Colonic mucosa (tissue), 4 donors: ENCODE data around the gene RENBP. TPM values are rescaled to one million over a fixed set of nuclear protein-coding genes. Genes with fewer than 3 reads are reported as not detected.

Experiments used
- DNase-seq: peaks from one replicate; pipeline ENCODE4 v3.0.0-alpha.2; 2020
- H3K27ac ChIP-seq: fragments of 200-600 bp; one replicate; pipeline ENCODE4 v1.8.0; 2021
- H3K27me3 ChIP-seq: fragments of 200-600 bp; one replicate; pipeline ENCODE4 v1.8.0; 2021
- H3K36me3 ChIP-seq: fragments of 200-600 bp; one replicate; pipeline ENCODE4 v1.8.0; 2021
- H3K4me1 ChIP-seq: fragments of 200-600 bp; one replicate; pipeline ENCODE4 v1.8.0; 2021; ENCODE audit warnings: mild to moderate bottlenecking
- H3K4me3 ChIP-seq: fragments of 200-600 bp; one replicate; pipeline ENCODE4 v1.8.0; 2021
- H3K9ac ChIP-seq, 2 donors: one replicate each; pipeline ENCODE4 v1.7.0; 2013; ENCODE audit warnings: control low read depth in 2 of 2, low read depth in 2 of 2, low read length in 2 of 2
- H3K9me3 ChIP-seq: fragments of 200-600 bp; one replicate; pipeline ENCODE4 v1.8.0; 2021
- intact Hi-C: fragments of 100-400 bp; cut with DNase I; formaldehyde crosslinking; loops from one replicate; pipeline ENCODE4 v1.14.1; 2022
- total RNA-seq, 2 donors: library from RNA; stranded (reverse); fragmentation: NEBNext Ultra II Directional in 1 of 2; extraction: Animal tissue kit (Norgen Biotek cat#: 25700) in 1 of 2; gene quantifications; one replicate each; pipeline ENCODE4 v1.2.1, GENCODE V29; 2021
- TF ChIP-seq, protein P1 (sequence below): fragments of 200-600 bp; IDR thresholded peaks from one replicate; pipeline ENCODE4 v1.8.0; 2022; ENCODE audit warnings: antibody characterized with exemption, mild to moderate bottlenecking
- donor health status: healthy.
- donor health status: DM: no; HTN: no; CAD: no.
- donor health status: DM: no; HTN: no; CAD: no.

Gene RENBP
- total RNA-seq, 2 donors from 2014 or later = 3.3 to 5.0 TPM

DNA sequence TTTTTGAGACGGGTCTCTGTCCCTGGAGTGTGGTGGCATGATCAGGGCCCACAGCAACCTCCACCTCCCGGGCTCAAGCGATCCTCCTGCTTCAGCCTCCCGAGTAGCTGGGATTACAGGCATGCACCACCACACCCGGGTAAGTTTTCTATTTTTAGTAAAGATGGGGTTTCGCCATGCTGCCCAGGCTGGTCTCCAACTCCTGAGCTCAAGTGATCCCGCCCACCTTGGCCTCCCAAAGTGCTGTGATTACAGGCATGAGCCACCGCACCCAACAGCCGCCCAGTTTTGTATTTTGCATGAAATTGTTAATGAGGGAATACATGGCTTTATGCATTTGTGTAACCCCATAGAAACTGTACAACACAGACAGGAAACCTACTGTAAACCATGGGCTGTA lies 15.6 kb downstream of the RENBP start:
- no peaks in the 10 kb centered on the region for H3K9me3 ChIP-seq
- DNase-seq = no peak
- no peak overlapping the region for H3K9ac ChIP-seq
- TF ChIP-seq, protein P1, sequence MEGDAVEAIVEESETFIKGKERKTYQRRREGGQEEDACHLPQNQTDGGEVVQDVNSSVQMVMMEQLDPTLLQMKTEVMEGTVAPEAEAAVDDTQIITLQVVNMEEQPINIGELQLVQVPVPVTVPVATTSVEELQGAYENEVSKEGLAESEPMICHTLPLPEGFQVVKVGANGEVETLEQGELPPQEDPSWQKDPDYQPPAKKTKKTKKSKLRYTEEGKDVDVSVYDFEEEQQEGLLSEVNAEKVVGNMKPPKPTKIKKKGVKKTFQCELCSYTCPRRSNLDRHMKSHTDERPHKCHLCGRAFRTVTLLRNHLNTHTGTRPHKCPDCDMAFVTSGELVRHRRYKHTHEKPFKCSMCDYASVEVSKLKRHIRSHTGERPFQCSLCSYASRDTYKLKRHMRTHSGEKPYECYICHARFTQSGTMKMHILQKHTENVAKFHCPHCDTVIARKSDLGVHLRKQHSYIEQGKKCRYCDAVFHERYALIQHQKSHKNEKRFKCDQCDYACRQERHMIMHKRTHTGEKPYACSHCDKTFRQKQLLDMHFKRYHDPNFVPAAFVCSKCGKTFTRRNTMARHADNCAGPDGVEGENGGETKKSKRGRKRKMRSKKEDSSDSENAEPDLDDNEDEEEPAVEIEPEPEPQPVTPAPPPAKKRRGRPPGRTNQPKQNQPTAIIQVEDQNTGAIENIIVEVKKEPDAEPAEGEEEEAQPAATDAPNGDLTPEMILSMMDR = no peak
- H3K4me3 ChIP-seq = peak overlapping the region; percentile 42
- no peaks in the 10 kb centered on the region for H3K27me3 ChIP-seq
- no peaks in the 10 kb centered on the region for H3K4me1 ChIP-seq
- intact Hi-C loops = no loop called here
- peak overlapping the region; percentile 34 for H3K27ac ChIP-seq
- no peaks in the 10 kb centered on the region for H3K36me3 ChIP-seq

DNA sequence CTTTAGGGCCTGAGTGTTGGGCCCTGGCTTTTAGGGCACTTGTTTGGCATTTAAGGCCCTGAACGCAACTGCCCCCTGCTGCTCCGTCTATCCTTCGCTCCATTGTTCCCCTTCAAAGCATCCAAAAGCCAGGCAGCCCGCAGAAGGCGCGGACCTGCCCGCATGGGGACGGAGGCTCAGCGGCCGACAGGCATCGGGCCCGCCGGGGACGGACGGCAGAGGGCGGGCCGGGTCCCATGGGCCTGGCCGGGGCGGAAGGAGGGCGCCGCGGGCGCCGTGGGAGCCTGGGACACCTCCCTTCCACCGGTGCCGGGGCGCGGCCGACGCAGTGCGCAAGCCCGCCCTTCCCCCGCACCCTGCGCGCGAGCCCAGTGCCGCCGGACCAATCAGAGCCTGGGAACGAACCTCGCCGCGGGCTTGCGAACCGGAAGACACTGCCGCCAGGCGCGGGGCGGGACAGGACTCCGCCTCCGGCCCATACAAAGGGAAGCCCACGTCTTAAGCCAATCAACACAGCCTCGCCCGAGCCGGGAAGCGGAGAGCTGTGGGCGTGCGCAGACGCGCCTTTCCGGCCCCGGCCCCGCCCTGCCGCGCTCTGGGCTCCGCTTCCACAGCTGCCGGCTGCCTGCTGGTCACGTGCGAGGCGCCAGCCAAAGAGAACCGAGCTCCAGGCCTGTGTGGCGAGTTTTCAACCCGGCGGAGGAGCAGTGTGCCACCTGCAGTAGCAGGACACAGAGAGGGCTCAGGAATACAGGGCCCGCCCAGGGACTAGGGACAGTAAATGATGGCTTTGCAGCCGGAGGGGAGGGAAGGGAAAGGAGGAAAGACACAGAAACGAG lies 16.3 kb downstream of the RENBP start:
- H3K4me1 ChIP-seq = no peaks in the 10 kb centered on the region
- intact Hi-C loops = no loop called here

GRCh38 chrX:153927672-153927921 lies 16.8 kb downstream of the RENBP start:
- Histone ChIP-seq H3K36me3 (no peaks in the 10 kb centered on the region), H3K27me3 (no peaks in the 10 kb centered on the region), H3K4me1 (no peaks in the 10 kb centered on the region), H3K4me3 (peak overlapping the region; percentile 42), H3K27ac (peak overlapping the region; percentile 90), H3K9ac (peak overlapping the region; percentile 77 to 90), H3K9me3 (no peaks in the 10 kb centered on the region)
- TF ChIP-seq, protein P1 = no peak
- DNase-seq = no peak
- intact Hi-C loops = no loop called here

More for the DNA sequence above, 16.3 kb downstream of the RENBP start:
- H3K9me3 ChIP-seq = no peaks in the 10 kb centered on the region
- DNase-seq = peak; percentile 96
- no peaks in the 10 kb centered on the region for H3K36me3 ChIP-seq
- TF ChIP-seq, protein P1 = no peak
- peak overlapping the region; percentile 42 for H3K4me3 ChIP-seq
- peak overlapping the region; percentile 90 for H3K27ac ChIP-seq
- peak overlapping the region; percentile 77 to 90 for H3K9ac ChIP-seq
- no peaks in the 10 kb centered on the region for H3K27me3 ChIP-seq

GRCh38 chrX:153926858-153927671 lies 17.4 kb downstream of the RENBP start:
- DNase-seq = peak; percentile 66
- H3K4me1 ChIP-seq = no peaks in the 10 kb centered on the region
- intact Hi-C loops = no loop called here

GRCh38 chrX:153926552-153926857 lies 17.9 kb downstream of the RENBP start:
- Histone ChIP-seq H3K27ac (peak overlapping the region; percentile 90), H3K27me3 (no peaks in the 10 kb centered on the region), H3K4me3 (peak overlapping the region; percentile 42), H3K9me3 (no peaks in the 10 kb centered on the region), H3K4me1 (no peaks in the 10 kb centered on the region), H3K9ac (peak overlapping the region; percentile 75 to 90), H3K36me3 (no peaks in the 10 kb centered on the region)
- TF ChIP-seq, protein P1 = no peak
- intact Hi-C loops = no loop called here
- no peak for DNase-seq

More at GRCh38 chrX:153926858-153927671, 17.4 kb downstream of the RENBP start:
- Histone ChIP-seq H3K27ac (peak overlapping the region; percentile 90), H3K4me3 (peak overlapping the region; percentile 42), H3K9ac (peak overlapping the region; percentile 77 to 90), H3K36me3 (no peaks in the 10 kb centered on the region), H3K9me3 (no peaks in the 10 kb centered on the region), H3K27me3 (no peaks in the 10 kb centered on the region)
- TF ChIP-seq, protein P1 = no peak
